Measurements from ENCODE around the gene CCSER1. TPM values are rescaled to one million over a fixed set of nuclear protein-coding genes. Genes with fewer than 3 reads are reported as not detected.

Gene CCSER1
- polyA plus RNA-seq, 3 donors, result 0.09 to 0.75 (median 0.13) TPM

- Mint-ChIP-seq H3K27me3 (ENCODE audit: low read depth in 3 of 3) (no peaks in the 10 kb centered on the region), H3K4me3 (no peak overlapping the region), H3K9me3 (peaks cover 0 to 5% (median 0%) of the 10 kb centered on the region in 7 donors), H3K4me1 (no peaks in the 10 kb centered on the region), H3K27ac (no peak overlapping the region), H3K36me3 (no peaks in the 10 kb centered on the region)
- no peaks in the 10 kb centered on the region for H4K20me1 ChIP-seq (ENCODE audit: insufficient read depth, low read length)
- H3K4me1 ChIP-seq (ENCODE audit: control insufficient read depth in 1 of 2, insufficient read depth in 2 of 2, low read length in 2 of 2), result no peaks in the 10 kb centered on the region
- no peak overlapping the region for H2AFZ ChIP-seq (ENCODE audit: insufficient read depth, low read depth, low read length, poor library complexity, severe bottlenecking)
- no peak overlapping the region for H3K4me3 ChIP-seq (replicated peaks in 1 of 3; ENCODE audit: low read depth in 2 of 3, low read length in 3 of 3)
- 58% methylated on average over 2 of the region's 2 CpGs for WGBS (ENCODE audit: insufficient coverage)
- no peak for DNase-seq
- no peak overlapping the region for H3K27ac ChIP-seq (ENCODE audit: low read depth in 1 of 2, low read length in 2 of 2)
- no peaks in the 10 kb centered on the region for H3K36me3 ChIP-seq (replicated peaks in 1 of 2; ENCODE audit: control insufficient read depth in 1 of 2, insufficient read depth in 2 of 2, low read length in 2 of 2)
- H3K4me2 ChIP-seq (replicated peaks; ENCODE audit: extremely low read depth, low read length, poor library complexity, severe bottlenecking), result no peak overlapping the region
- TF ChIP-seq CTCF (IDR thresholded peaks at IDR 0.05), result no peak
- intact Hi-C loops (cut with micrococcal nuclease), result no loop called here
- H3K9me3 ChIP-seq (replicated peaks in 1 of 2; ENCODE audit: control insufficient read depth in 1 of 2, insufficient read depth in 1 of 2, low read length in 2 of 2), result no peaks in the 10 kb centered on the region
- H3K27me3 ChIP-seq (ENCODE audit: control insufficient read depth in 2 of 2, insufficient read depth in 2 of 2, low read length in 2 of 2), result no peaks in the 10 kb centered on the region
- H3K9ac ChIP-seq (ENCODE audit: insufficient read depth, low read length, poor library complexity, severe bottlenecking), result no peak overlapping the region
- no peaks in the 10 kb centered on the region for H3K79me2 ChIP-seq (ENCODE audit: insufficient read depth, low read length)
Observed at GRCh38 chr4:90584051-90584450, 456.9 kb downstream of the CCSER1 start.

- DNase-seq, result no peak
- no peaks in the 10 kb centered on the region for H3K4me1 ChIP-seq (ENCODE audit: control insufficient read depth in 1 of 2, insufficient read depth in 2 of 2, low read length in 2 of 2)
- H3K79me2 ChIP-seq (ENCODE audit: insufficient read depth, low read length), result no peaks in the 10 kb centered on the region
- H3K27ac Mint-ChIP-seq, result no peak overlapping the region
- no peaks in the 10 kb centered on the region for H3K9me3 ChIP-seq (replicated peaks in 1 of 2; ENCODE audit: control insufficient read depth in 1 of 2, insufficient read depth in 1 of 2, low read length in 2 of 2)
- no peaks in the 10 kb centered on the region for H3K27me3 Mint-ChIP-seq (ENCODE audit: low read depth in 3 of 3)
- TF ChIP-seq CTCF (IDR thresholded peaks at IDR 0.05), result no peak
- H3K36me3 ChIP-seq (replicated peaks in 1 of 2; ENCODE audit: control insufficient read depth in 1 of 2, insufficient read depth in 2 of 2, low read length in 2 of 2), result no peaks in the 10 kb centered on the region
- H3K4me2 ChIP-seq (replicated peaks; ENCODE audit: extremely low read depth, low read length, poor library complexity, severe bottlenecking), result no peak overlapping the region
- H2AFZ ChIP-seq (ENCODE audit: insufficient read depth, low read depth, low read length, poor library complexity, severe bottlenecking), result no peak overlapping the region
- H3K27ac ChIP-seq (ENCODE audit: low read depth in 1 of 2, low read length in 2 of 2), result no peak overlapping the region
- 84% methylated on average over 5 of the region's 8 CpGs for WGBS (ENCODE audit: insufficient coverage)
- no peak overlapping the region for H3K4me3 ChIP-seq (replicated peaks in 1 of 3; ENCODE audit: low read depth in 2 of 3, low read length in 3 of 3)
- intact Hi-C loops (cut with micrococcal nuclease), result no loop called here
- H3K9me3 Mint-ChIP-seq, result peaks cover 0 to 5% (median 3%) of the 10 kb centered on the region in 7 donors
- H3K4me3 Mint-ChIP-seq, result no peak overlapping the region
- no peaks in the 10 kb centered on the region for H4K20me1 ChIP-seq (ENCODE audit: insufficient read depth, low read length)
- no peaks in the 10 kb centered on the region for H3K36me3 Mint-ChIP-seq
- H3K9ac ChIP-seq (ENCODE audit: insufficient read depth, low read length, poor library complexity, severe bottlenecking), result no peak overlapping the region
- H3K27me3 ChIP-seq (ENCODE audit: control insufficient read depth in 2 of 2, insufficient read depth in 2 of 2, low read length in 2 of 2), result no peaks in the 10 kb centered on the region
- H3K4me1 Mint-ChIP-seq, result no peaks in the 10 kb centered on the region
Observed at GRCh38 chr4:90585961-90586360, 458.8 kb downstream of the CCSER1 start.

Measured in CD14-positive monocyte (primary cell).